ENCODE data around the gene BRD7.

GRCh38 chr16:50266337-50267091 is 102.3 kb downstream of the BRD7 start, which contains the start of gene ADCY7:
- no peak for TF ChIP-seq CTCF (conservative IDR thresholded peaks at IDR 0.05 in 1 of 2, IDR thresholded peaks at IDR 0.05 in 1 of 2; ENCODE audit: extremely low read depth in 1 of 2, insufficient read depth in 1 of 2, low read depth in 1 of 2, low read length in 2 of 2)
- TF ChIP-seq EZH2 (IDR thresholded peaks at IDR 0.05; ENCODE audit: borderline replicate concordance, low read length) = no peak

Measured in mammary epithelial cell (primary cell).